ENCODE results near the gene ARHGEF26. TPM values are rescaled to one million over a fixed set of nuclear protein-coding genes. Genes with fewer than 3 reads are reported as not detected.
"Not testable (repeated sequence)": the region's sequence is repeated elsewhere in the genome, so short reads cannot be mapped to it uniquely, and the experiment has no call there.

The ARHGEF26 gene
- 13.3 TPM for total RNA-seq
- polyA plus RNA-seq (ENCODE audit: insufficient read depth in 1 of 8, insufficient read length in 8 of 8, low replicate concordance in 1 of 8): 10 to 100 TPM in 7 of 8 donors, 1 to 10 TPM in 1; 9.4 to 20.1 (median 12.0) TPM
- long read RNA-seq, donor 1, partial matches to known transcripts: 0 of 1 reads
- long read RNA-seq, donor 1, other reads (novel, unspliced or antisense): 0 of 1 reads
- long read RNA-seq, donor 2: 0 reads
- long read RNA-seq, donor 3, partial matches to known transcripts: 0 of 3 reads
- long read RNA-seq, donor 3, other reads (novel, unspliced or antisense): 0 of 3 reads
- long read RNA-seq, donor 4, partial matches to known transcripts: 15 of 15 reads
- long read RNA-seq, donor 4, other reads (novel, unspliced or antisense): 0 of 15 reads
- long read RNA-seq, donor 5, partial matches to known transcripts: 5 of 9 reads
- long read RNA-seq, donor 5, other reads (novel, unspliced or antisense): 0 of 9 reads
- long read RNA-seq, donor 6, partial matches to known transcripts: 12 of 12 reads
- long read RNA-seq, donor 6, other reads (novel, unspliced or antisense): 0 of 12 reads
- long read RNA-seq, donor 7, partial matches to known transcripts: 0 of 1 reads
- long read RNA-seq, donor 7, other reads (novel, unspliced or antisense): 0 of 1 reads
- long read RNA-seq, donor 8: 0 reads
- long read RNA-seq, donor 9: 0 reads
- long read RNA-seq, donor 10: 0 reads
- long read RNA-seq, donor 11: 0 reads

GRCh38 chr3:154120961-154121700 is at the start of gene ARHGEF26:
TSS of gene ARHGEF26 (plus strand) at chr3:154121390. CDS start at chr3:154121993, 603 bp downstream.
- H3K9me3 ChIP-seq (replicated peaks; ENCODE audit: control insufficient read depth, low read depth, low read length): no peaks in the 10 kb centered on the region
- under 1% methylated on average over 65 of the region's 66 CpGs for WGBS (ENCODE audit: insufficient coverage)
- DNase-seq: peak; percentile 92

GRCh38 chr3:154074966-154075365 is 46.2 kb upstream of the ARHGEF26 start:
- H3K36me3 ChIP-seq (ENCODE audit: control insufficient read depth, insufficient read depth, low read length): no peaks in the 10 kb centered on the region
- H3K4me1 ChIP-seq (ENCODE audit: control insufficient read depth, insufficient read depth, low read length): no peaks in the 10 kb centered on the region
- no peak for DNase-seq
- no peak overlapping the region for H3K4me3 ChIP-seq (ENCODE audit: low read length)
- no CpG with 5 or more reads among the region's 2 CpGs for WGBS (ENCODE audit: insufficient coverage)
- H3K27me3 ChIP-seq (ENCODE audit: control insufficient read depth, insufficient read depth, low read length): no peaks in the 10 kb centered on the region
- H3K27ac ChIP-seq (ENCODE audit: low read length): no peak overlapping the region
- peaks cover 2% of the 10 kb centered on the region for H3K9me3 ChIP-seq (replicated peaks; ENCODE audit: control insufficient read depth, low read depth, low read length)

More at GRCh38 chr3:154120961-154121700, at the start of gene ARHGEF26:
- peaks cover 14% of the 10 kb centered on the region for H3K27me3 ChIP-seq (ENCODE audit: control insufficient read depth, insufficient read depth, low read length)
- H3K36me3 ChIP-seq (ENCODE audit: control insufficient read depth, insufficient read depth, low read length): no peaks in the 10 kb centered on the region
- H3K4me1 ChIP-seq (ENCODE audit: control insufficient read depth, insufficient read depth, low read length): peaks cover 12% of the 10 kb centered on the region
- H3K4me3 ChIP-seq (ENCODE audit: low read length): peak within 1 kb of the TSS; percentile 66
- H3K27ac ChIP-seq (ENCODE audit: low read length): peak within 1 kb of the TSS; percentile 52

GRCh38 chr3:154078672-154079071 is 42.5 kb upstream of the ARHGEF26 start:
- Histone ChIP-seq H3K27ac (ENCODE audit: low read length) (no peak overlapping the region), H3K36me3 (ENCODE audit: control insufficient read depth, insufficient read depth, low read length) (no peaks in the 10 kb centered on the region), H3K4me3 (ENCODE audit: low read length) (no peak overlapping the region), H3K4me1 (ENCODE audit: control insufficient read depth, insufficient read depth, low read length) (no peaks in the 10 kb centered on the region), H3K9me3 (replicated peaks; ENCODE audit: control insufficient read depth, low read depth, low read length) (peaks cover 2% of the 10 kb centered on the region), H3K27me3 (ENCODE audit: control insufficient read depth, insufficient read depth, low read length) (no peaks in the 10 kb centered on the region)
- no peak for DNase-seq
- WGBS (ENCODE audit: insufficient coverage): 89% methylated on average over 5 of the region's 7 CpGs

GRCh38 chr3:154081305-154081704 is 39.9 kb upstream of the ARHGEF26 start:
- no peaks in the 10 kb centered on the region for H3K27me3 ChIP-seq (ENCODE audit: control insufficient read depth, insufficient read depth, low read length)
- no peaks in the 10 kb centered on the region for H3K4me1 ChIP-seq (ENCODE audit: control insufficient read depth, insufficient read depth, low read length)
- H3K9me3 ChIP-seq (replicated peaks; ENCODE audit: control insufficient read depth, low read depth, low read length): no peaks in the 10 kb centered on the region
- no CpG with 5 or more reads among the region's 2 CpGs for WGBS (ENCODE audit: insufficient coverage)
- no peak overlapping the region for H3K4me3 ChIP-seq (ENCODE audit: low read length)
- DNase-seq: no peak
- H3K27ac ChIP-seq (ENCODE audit: low read length): no peak overlapping the region
- H3K36me3 ChIP-seq (ENCODE audit: control insufficient read depth, insufficient read depth, low read length): no peaks in the 10 kb centered on the region

GRCh38 chr3:154085071-154085470 is 36.1 kb upstream of the ARHGEF26 start:
- Histone ChIP-seq H3K27me3 (ENCODE audit: control insufficient read depth, insufficient read depth, low read length) (no peaks in the 10 kb centered on the region), H3K9me3 (replicated peaks; ENCODE audit: control insufficient read depth, low read depth, low read length) (no peaks in the 10 kb centered on the region), H3K4me1 (ENCODE audit: control insufficient read depth, insufficient read depth, low read length) (no peaks in the 10 kb centered on the region), H3K27ac (ENCODE audit: low read length) (no peak overlapping the region), H3K36me3 (ENCODE audit: control insufficient read depth, insufficient read depth, low read length) (no peaks in the 10 kb centered on the region), H3K4me3 (ENCODE audit: low read length) (no peak overlapping the region)
- no peak for DNase-seq
- WGBS (ENCODE audit: insufficient coverage): 33% methylated on average over 1 of the region's 1 CpG

GRCh38 chr3:154085799-154086198 is 35.4 kb upstream of the ARHGEF26 start:
- Histone ChIP-seq H3K9me3 (replicated peaks; ENCODE audit: control insufficient read depth, low read depth, low read length) (no peaks in the 10 kb centered on the region), H3K36me3 (ENCODE audit: control insufficient read depth, insufficient read depth, low read length) (no peaks in the 10 kb centered on the region), H3K27ac (ENCODE audit: low read length) (no peak overlapping the region), H3K4me1 (ENCODE audit: control insufficient read depth, insufficient read depth, low read length) (no peaks in the 10 kb centered on the region), H3K27me3 (ENCODE audit: control insufficient read depth, insufficient read depth, low read length) (no peaks in the 10 kb centered on the region), H3K4me3 (ENCODE audit: low read length) (no peak overlapping the region)
- no peak for DNase-seq
- WGBS (ENCODE audit: insufficient coverage): no CpG with 5 or more reads among the region's 4 CpGs

GRCh38 chr3:154086286-154086685 is 34.9 kb upstream of the ARHGEF26 start:
- H3K27ac ChIP-seq (ENCODE audit: low read length): no peak overlapping the region
- H3K9me3 ChIP-seq (replicated peaks; ENCODE audit: control insufficient read depth, low read depth, low read length): no peaks in the 10 kb centered on the region
- no peak for DNase-seq
- H3K4me1 ChIP-seq (ENCODE audit: control insufficient read depth, insufficient read depth, low read length): no peaks in the 10 kb centered on the region
- H3K36me3 ChIP-seq (ENCODE audit: control insufficient read depth, insufficient read depth, low read length): no peaks in the 10 kb centered on the region
- no peak overlapping the region for H3K4me3 ChIP-seq (ENCODE audit: low read length)
- no peaks in the 10 kb centered on the region for H3K27me3 ChIP-seq (ENCODE audit: control insufficient read depth, insufficient read depth, low read length)
- WGBS (ENCODE audit: insufficient coverage): no CpG with 5 or more reads among the region's 1 CpG

GRCh38 chr3:154087756-154088480 is 33.3 kb upstream of the ARHGEF26 start:
- 96% methylated on average over 24 of the region's 26 CpGs for WGBS (ENCODE audit: insufficient coverage)
- H3K27me3 ChIP-seq (ENCODE audit: control insufficient read depth, insufficient read depth, low read length); H3K36me3 ChIP-seq (ENCODE audit: control insufficient read depth, insufficient read depth, low read length); H3K4me1 ChIP-seq (ENCODE audit: control insufficient read depth, insufficient read depth, low read length); DNase-seq; H3K27ac ChIP-seq (ENCODE audit: low read length); H3K9me3 ChIP-seq (replicated peaks; ENCODE audit: control insufficient read depth, low read depth, low read length); H3K4me3 ChIP-seq (ENCODE audit: low read length): not testable (repeated sequence)

GRCh38 chr3:154089421-154090420 is 31.5 kb upstream of the ARHGEF26 start:
- WGBS (ENCODE audit: insufficient coverage): 55% methylated on average over 4 of the region's 14 CpGs
- Histone ChIP-seq H3K4me3 (ENCODE audit: low read length) (no peak overlapping the region), H3K36me3 (ENCODE audit: control insufficient read depth, insufficient read depth, low read length) (no peaks in the 10 kb centered on the region), H3K9me3 (replicated peaks; ENCODE audit: control insufficient read depth, low read depth, low read length) (no peaks in the 10 kb centered on the region), H3K27me3 (ENCODE audit: control insufficient read depth, insufficient read depth, low read length) (no peaks in the 10 kb centered on the region), H3K4me1 (ENCODE audit: control insufficient read depth, insufficient read depth, low read length) (no peaks in the 10 kb centered on the region), H3K27ac (ENCODE audit: low read length) (no peak overlapping the region)
- peak; percentile 16 for DNase-seq

All from muscle of leg (tissue), 16 donors.